Trophoblast cell (in vitro differentiated cells and primary cell): Measurements from ENCODE around the gene ULK4.

Experiments
- DNase-seq, 2 donors: peaks; one replicate each; pipeline ENCODE4 v3.0.0-alpha.2; 2016
- H2AFZ ChIP-seq: 2 replicates; pipeline ENCODE4 v1.6.1; 2013; ENCODE audit warnings: low read length, moderate library complexity, mild to moderate bottlenecking; ENCODE audit not compliant: insufficient read depth, poor library complexity
- H2AK5ac ChIP-seq: 2 replicates; pipeline ENCODE4 v1.6.1; 2013; ENCODE audit warnings: mild to moderate bottlenecking, low read length
- H2BK120ac ChIP-seq: 2 replicates; pipeline ENCODE4 v1.6.1; 2013; ENCODE audit warnings: low read length, mild to moderate bottlenecking, moderate library complexity; ENCODE audit not compliant: insufficient read depth, poor library complexity
- H2BK12ac ChIP-seq: 2 replicates; pipeline ENCODE4 v1.6.1; 2013; ENCODE audit warnings: mild to moderate bottlenecking, low read length, moderate library complexity
- H2BK5ac ChIP-seq: 2 replicates; pipeline ENCODE4 v1.6.1; 2013; ENCODE audit warnings: low read length, low read depth, moderate library complexity, mild to moderate bottlenecking; ENCODE audit not compliant: poor library complexity
- H3K14ac ChIP-seq: 2 replicates; pipeline ENCODE4 v1.6.1; 2013; ENCODE audit warnings: mild to moderate bottlenecking, low read length
- H3K18ac ChIP-seq: 2 replicates; pipeline ENCODE4 v1.6.1; 2013; ENCODE audit warnings: mild to moderate bottlenecking, low read length
- H3K23ac ChIP-seq: 2 replicates; pipeline ENCODE4 v1.6.1; 2013; ENCODE audit warnings: low read length
- H3K27ac ChIP-seq: 2 replicates; pipeline ENCODE4 v1.5.1; 2013; ENCODE audit warnings: low read depth, mild to moderate bottlenecking, inconsistent platforms, low read length, moderate library complexity
- H3K27me3 ChIP-seq: 2 replicates; pipeline ENCODE4 v1.6.1; 2013; ENCODE audit warnings: inconsistent platforms, mild to moderate bottlenecking, low read length, moderate library complexity; ENCODE audit not compliant: insufficient read depth
- H3K36me3 ChIP-seq, 2 experiments: 1 replicate in 1 of 2; 2 replicates in 1 of 2; pipeline ENCODE4 v1.6.1; 2013; ENCODE audit warnings: low read length in 2 of 2, mild to moderate bottlenecking in 2 of 2, moderate library complexity in 1 of 2; ENCODE audit not compliant: insufficient read depth in 2 of 2, control insufficient read depth in 1 of 2
- H3K4ac ChIP-seq: 2 replicates; pipeline ENCODE4 v1.6.1; 2013; ENCODE audit warnings: low read depth, mild to moderate bottlenecking, low read length, moderate library complexity
- H3K4me1 ChIP-seq, 2 experiments: 1 replicate in 1 of 2; 2 replicates in 1 of 2; pipeline ENCODE4 v1.6.1; 2013; ENCODE audit warnings: low read length in 2 of 2, mild to moderate bottlenecking in 2 of 2, moderate library complexity in 1 of 2; ENCODE audit not compliant: insufficient read depth in 2 of 2, control insufficient read depth in 1 of 2
- H3K4me2 ChIP-seq: 2 replicates; pipeline ENCODE4 v1.6.1; 2013; ENCODE audit warnings: inconsistent platforms, mild to moderate bottlenecking, low read length, moderate library complexity
- H3K4me3 ChIP-seq: 2 replicates; pipeline ENCODE4 v1.5.1; 2013; ENCODE audit warnings: mild to moderate bottlenecking, low read depth, low read length, inconsistent platforms
- H3K79me1 ChIP-seq: one replicate; pipeline ENCODE4 v1.6.1; 2013; ENCODE audit warnings: low read length
- H3K79me2 ChIP-seq: 2 replicates; pipeline ENCODE4 v1.6.1; 2013; ENCODE audit warnings: low read length, mild to moderate bottlenecking; ENCODE audit not compliant: control insufficient read depth, insufficient read depth, poor library complexity
- H3K9ac ChIP-seq: 2 replicates; pipeline ENCODE4 v1.6.1; 2013; ENCODE audit warnings: mild to moderate bottlenecking, low read length
- H3K9me3 ChIP-seq: 2 replicates; pipeline ENCODE4 v1.6.1; 2013; ENCODE audit warnings: low read depth, mild to moderate bottlenecking, control low read depth, inconsistent platforms, low read length; ENCODE audit not compliant: insufficient read depth
- H4K12ac ChIP-seq: 2 replicates; pipeline ENCODE4 v1.6.1; 2013; ENCODE audit warnings: low read depth, mild to moderate bottlenecking, low read length, moderate library complexity
- H4K8ac ChIP-seq: 2 replicates; pipeline ENCODE4 v1.6.1; 2013; ENCODE audit warnings: low read depth, mild to moderate bottlenecking, low read length, moderate library complexity
- H4K91ac ChIP-seq: one replicate; pipeline ENCODE4 v1.6.1; 2013; ENCODE audit warnings: low read depth, mild to moderate bottlenecking, low read length, moderate library complexity
- WGBS: extraction: QIAGEN DNeasy Blood & Tissue Kit; methylation state at CpG from one replicate; pipeline ENCODE4 v1.1.7; 2013; ENCODE audit warnings: missing lambda C conversion rate; ENCODE audit not compliant: insufficient read length, insufficient coverage; ENCODE audit errors: extremely low coverage; 5-methylcytosine and 5-hydroxymethylcytosine counted together

ULK4 gene

DNA sequence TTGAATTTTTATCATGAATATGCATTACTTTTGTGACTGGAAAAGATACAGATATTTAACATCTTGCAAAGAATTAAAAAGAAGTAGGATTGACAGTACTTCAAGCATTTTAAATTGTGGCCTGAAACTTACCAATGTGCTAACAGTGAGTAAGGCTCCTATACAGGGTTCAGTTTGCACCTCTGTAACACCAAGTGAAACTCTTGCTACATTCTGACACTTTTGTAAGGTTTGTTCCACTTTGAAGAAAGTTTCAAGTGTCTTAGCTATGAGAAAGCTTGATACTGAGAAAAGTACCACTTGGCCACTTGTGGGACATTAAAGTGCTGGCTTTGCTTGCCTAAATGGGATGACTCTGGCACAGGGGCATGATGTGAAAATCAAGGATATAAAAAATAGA lies 473.4 kb downstream of the ULK4 start:
- no peaks in the 10 kb centered on the region for H3K27me3 ChIP-seq
- no peak for DNase-seq
- H3K79me2 ChIP-seq, result no peaks in the 10 kb centered on the region
- no peak overlapping the region for H2AK5ac ChIP-seq
- H3K18ac ChIP-seq, result no peak overlapping the region
- no peak overlapping the region for H2AFZ ChIP-seq
- H3K4ac ChIP-seq, result no peak overlapping the region
- H3K36me3 ChIP-seq, result no peaks in the 10 kb centered on the region
- no peak overlapping the region for H3K4me2 ChIP-seq
- H4K12ac ChIP-seq, result no peak overlapping the region
- H3K9ac ChIP-seq, result no peak overlapping the region
- H2BK5ac ChIP-seq, result no peak overlapping the region
- no peaks in the 10 kb centered on the region for H3K4me1 ChIP-seq
- H3K9me3 ChIP-seq, result no peaks in the 10 kb centered on the region
- no peak overlapping the region for H2BK12ac ChIP-seq
- no peak overlapping the region for H3K27ac ChIP-seq
- H4K8ac ChIP-seq, result no peak overlapping the region
- H2BK120ac ChIP-seq, result no peak overlapping the region
- H3K14ac ChIP-seq, result no peak overlapping the region
- no peak overlapping the region for H3K23ac ChIP-seq
- no peak overlapping the region for H3K4me3 ChIP-seq
- no peak overlapping the region for H4K91ac ChIP-seq
- H3K79me1 ChIP-seq, result no peaks in the 10 kb centered on the region

DNA sequence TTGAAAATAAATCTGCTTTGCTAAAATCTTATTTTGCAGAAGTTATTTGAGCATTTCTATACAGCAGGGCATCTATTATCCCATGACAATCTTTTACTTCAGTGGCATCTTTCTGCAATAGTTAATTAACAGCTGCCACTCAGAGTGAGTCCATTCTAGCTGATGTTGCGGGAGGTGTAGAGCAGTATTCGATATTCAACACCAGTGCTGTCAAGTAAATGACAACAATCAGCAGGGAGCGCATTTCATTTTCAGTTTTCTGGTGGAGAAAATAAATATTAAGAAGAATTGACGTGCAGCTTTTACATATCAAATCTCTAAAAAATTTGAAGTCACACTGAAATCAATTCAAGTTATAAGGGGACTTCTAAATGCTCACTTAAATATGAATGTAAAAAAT lies 476.4 kb downstream of the ULK4 start:
- H2BK5ac ChIP-seq, result no peak overlapping the region
- no CpG with 5 or more reads among the region's 4 CpGs for WGBS
- no peak for DNase-seq

DNA sequence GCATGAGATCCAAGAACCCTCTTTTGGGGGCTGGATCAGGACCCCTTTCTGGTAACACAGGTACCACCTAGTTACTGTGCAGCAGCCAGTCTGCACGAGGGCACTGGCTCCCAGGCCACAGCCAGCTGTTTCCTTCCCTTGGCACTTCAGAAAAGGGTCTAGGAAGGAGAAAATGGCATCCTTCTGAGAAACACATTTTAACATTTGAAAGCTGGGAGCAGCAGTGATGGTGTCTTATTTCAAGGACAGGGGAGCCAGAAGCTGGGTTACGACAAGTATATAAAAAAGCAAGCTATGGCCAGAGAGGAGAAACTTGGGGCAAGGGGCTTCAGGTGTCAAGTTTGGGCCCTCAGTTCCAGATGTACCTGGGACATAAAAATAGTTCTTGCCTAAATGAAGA lies 479.8 kb downstream of the ULK4 start:
- Histone ChIP-seq H3K23ac (no peak overlapping the region), H2BK12ac (no peak overlapping the region), H4K12ac (no peak overlapping the region), H2AFZ (no peak overlapping the region), H3K27ac (no peak overlapping the region), H4K8ac (no peak overlapping the region), H3K27me3 (no peaks in the 10 kb centered on the region), H3K4me1 (no peaks in the 10 kb centered on the region), H3K9ac (no peak overlapping the region), H3K79me1 (no peaks in the 10 kb centered on the region), H3K18ac (no peak overlapping the region), H3K9me3 (no peaks in the 10 kb centered on the region), H3K4me3 (no peak overlapping the region), H4K91ac (no peak overlapping the region), H3K36me3 (no peaks in the 10 kb centered on the region), H3K4ac (no peak overlapping the region), H3K14ac (no peak overlapping the region), H3K4me2 (no peak overlapping the region), H2BK120ac (no peak overlapping the region), H2AK5ac (no peak overlapping the region), H2BK5ac (no peak overlapping the region), H3K79me2 (no peaks in the 10 kb centered on the region)
- WGBS, result no CpG with 5 or more reads among the region's 2 CpGs
- no peak for DNase-seq

More for the DNA sequence above, 476.4 kb downstream of the ULK4 start:
- Histone ChIP-seq H3K9me3 (no peaks in the 10 kb centered on the region), H3K79me1 (no peaks in the 10 kb centered on the region), H4K8ac (no peak overlapping the region), H3K4me2 (no peak overlapping the region), H3K4ac (no peak overlapping the region), H3K4me1 (no peaks in the 10 kb centered on the region), H3K9ac (no peak overlapping the region), H3K27me3 (no peaks in the 10 kb centered on the region), H2BK12ac (no peak overlapping the region), H3K27ac (no peak overlapping the region), H2BK120ac (no peak overlapping the region), H4K12ac (no peak overlapping the region), H3K79me2 (no peaks in the 10 kb centered on the region), H3K18ac (no peak overlapping the region), H2AK5ac (no peak overlapping the region), H2AFZ (no peak overlapping the region), H3K36me3 (no peaks in the 10 kb centered on the region), H3K4me3 (no peak overlapping the region), H3K23ac (no peak overlapping the region), H4K91ac (no peak overlapping the region), H3K14ac (no peak overlapping the region)

DNA sequence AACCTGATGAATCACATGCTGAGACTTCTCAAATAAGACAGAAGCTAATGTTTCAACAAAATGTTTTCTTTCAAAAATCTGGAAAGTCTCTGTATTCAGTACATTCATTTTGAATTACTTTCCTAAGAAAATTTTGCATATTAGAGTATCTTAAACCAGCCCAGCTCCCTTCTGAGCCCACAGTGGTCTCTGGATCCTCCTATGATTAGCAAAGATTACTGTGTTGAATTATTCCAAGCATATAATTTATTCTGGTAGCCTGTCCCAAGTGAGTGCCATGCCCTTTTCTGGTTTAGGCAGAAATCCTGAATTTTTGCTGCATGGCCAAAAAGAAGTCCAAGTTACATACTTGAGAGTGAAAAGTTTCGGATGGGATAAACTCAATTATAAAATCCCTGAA lies 483.6 kb downstream of the ULK4 start:
- Histone ChIP-seq H3K4me3 (no peak overlapping the region), H2BK120ac (no peak overlapping the region), H3K79me1 (no peaks in the 10 kb centered on the region), H2AK5ac (no peak overlapping the region), H2BK12ac (no peak overlapping the region), H3K36me3 (peaks cover 0 to 2% of the 10 kb centered on the region in 2 experiments), H3K27ac (no peak overlapping the region), H4K12ac (no peak overlapping the region), H3K79me2 (no peaks in the 10 kb centered on the region), H3K23ac (no peak overlapping the region), H2BK5ac (no peak overlapping the region), H3K14ac (no peak overlapping the region), H3K9me3 (no peaks in the 10 kb centered on the region), H4K8ac (no peak overlapping the region), H3K9ac (no peak overlapping the region), H3K18ac (no peak overlapping the region), H3K4ac (no peak overlapping the region), H4K91ac (no peak overlapping the region), H3K4me1 (no peaks in the 10 kb centered on the region), H3K4me2 (no peak overlapping the region), H3K27me3 (no peaks in the 10 kb centered on the region), H2AFZ (no peak overlapping the region)
- no peak for DNase-seq
- WGBS, result no CpG with 5 or more reads among the region's 1 CpG
